GM12865 (cell line): Measurements from ENCODE around the gene DIP2B.

Experiments used
- DNase-seq: peaks from one replicate; pipeline ENCODE4 v3.0.0; 2010; ENCODE audit warnings: low read depth
- H3K4me3 ChIP-seq: 2 replicates; pipeline ENCODE4 v1.5.1; 2011; ENCODE audit warnings: mild to moderate bottlenecking, low read depth, low read length, control low read depth
- CTCF ChIP-seq: IDR thresholded peaks from 2 replicates; pipeline ENCODE4 v1.5.1; 2011; ENCODE audit warnings: low read length, control low read depth, low read depth, inconsistent platforms; ENCODE audit not compliant: insufficient read depth; ENCODE audit errors: missing control alignments

Gene DIP2B

GRCh38 chr12:50706606-50707005, 201.8 kb downstream of the DIP2B start:
- DNase-seq: no peak
- H3K4me3 ChIP-seq: no peak overlapping the region
- TF ChIP-seq CTCF: no peak

DNA sequence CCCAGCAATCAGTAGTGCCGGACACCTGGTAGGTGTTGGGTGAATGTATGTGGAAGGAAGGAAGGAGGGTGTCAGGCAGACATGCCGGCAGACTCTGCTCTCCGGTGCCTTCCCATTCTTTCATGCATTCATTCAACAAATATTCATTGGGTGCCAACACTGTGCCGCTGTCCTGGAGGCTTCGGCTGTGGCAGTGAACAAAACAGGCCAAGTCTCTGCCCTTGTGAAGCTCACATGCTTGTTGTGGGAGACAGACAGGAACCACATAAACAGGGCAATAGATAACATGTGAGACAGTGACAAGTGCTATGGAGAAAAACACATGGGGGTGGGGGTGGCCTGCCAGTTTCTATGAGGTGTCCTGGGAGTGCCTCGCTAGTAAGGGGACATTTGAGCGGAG, 202.6 kb downstream of the DIP2B start:
- TF ChIP-seq CTCF: no peak
- DNase-seq: no peak
- no peak overlapping the region for H3K4me3 ChIP-seq

GRCh38 chr12:50708631-50709030, 203.8 kb downstream of the DIP2B start:
- no peak for DNase-seq
- TF ChIP-seq CTCF: no peak
- no peak overlapping the region for H3K4me3 ChIP-seq

DNA sequence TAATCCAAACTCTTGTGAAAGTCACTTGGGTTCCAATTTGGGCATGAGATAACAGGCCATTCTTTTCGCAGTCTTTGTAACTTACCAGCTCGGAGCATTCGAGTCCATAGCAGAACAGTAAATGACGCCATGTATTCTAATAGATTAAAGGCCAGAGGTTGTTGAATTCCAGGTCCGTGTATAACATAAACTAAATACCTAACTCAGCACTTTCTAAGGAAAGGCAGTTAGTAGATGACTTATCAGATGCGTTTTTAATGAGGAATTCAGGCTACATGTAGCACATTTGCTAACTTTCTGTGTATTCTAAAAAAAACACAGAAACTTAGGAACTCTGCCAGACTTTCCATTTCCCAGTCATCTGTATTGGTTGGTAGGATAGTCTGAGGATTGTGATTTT, 206.3 kb downstream of the DIP2B start:
- DNase-seq: no peak
- TF ChIP-seq CTCF: no peak
- no peak overlapping the region for H3K4me3 ChIP-seq

- no peak overlapping the region for H3K4me3 ChIP-seq
- DNase-seq: no peak
- TF ChIP-seq CTCF: no peak
These were observed 210.4 kb downstream of the DIP2B start for GRCh38 chr12:50715174-50715573.

DNA sequence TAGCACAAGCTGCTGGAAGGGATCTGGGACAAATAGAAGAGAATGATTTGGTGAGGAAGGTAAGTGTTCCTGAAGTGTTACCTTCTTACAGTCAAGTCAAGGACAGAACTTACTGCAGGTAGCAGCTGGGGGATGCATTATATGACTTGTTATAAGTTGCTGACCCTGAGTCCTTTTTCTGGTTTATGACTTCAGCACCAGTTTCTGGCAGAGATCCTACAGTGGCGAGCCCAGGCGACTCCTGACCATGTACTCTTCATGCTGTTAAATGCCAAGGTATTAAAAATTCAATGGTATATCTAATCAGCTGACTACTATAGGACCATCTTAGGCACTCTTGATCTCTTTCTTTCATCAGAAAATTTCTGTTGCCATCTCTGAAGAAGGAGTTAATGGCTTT, 214.0 kb downstream of the DIP2B start:
- no peak for DNase-seq
- H3K4me3 ChIP-seq: no peak overlapping the region
- TF ChIP-seq CTCF: no peak

DNA sequence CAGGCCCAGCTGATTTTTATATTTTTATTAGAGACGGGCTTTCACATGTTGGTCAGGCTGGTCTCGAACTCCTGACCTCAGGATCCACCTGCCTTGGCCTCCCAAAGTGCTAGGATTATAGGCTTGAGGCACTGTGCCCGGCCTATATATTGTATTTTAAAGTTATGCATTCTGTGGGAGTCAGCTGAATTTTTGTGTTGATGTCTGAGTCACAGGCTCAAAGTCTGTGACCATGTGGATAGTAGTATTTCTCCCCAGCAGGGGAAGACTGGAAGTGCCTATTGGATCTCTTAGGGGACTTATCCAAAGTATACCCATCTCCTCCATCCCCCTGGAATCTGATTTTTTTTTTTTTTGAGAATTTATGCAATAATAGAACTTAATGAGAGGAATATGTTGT, 215.3 kb downstream of the DIP2B start:
- TF ChIP-seq CTCF: no peak
- DNase-seq: no peak

More for the DNA sequence above, 215.3 kb downstream of the DIP2B start:
- H3K4me3 ChIP-seq: no peak overlapping the region
